ENCODE data around the gene CEP57L1. TPM values are rescaled to one million over a fixed set of nuclear protein-coding genes. Genes with fewer than 3 reads are reported as not detected.

The CEP57L1 gene
- total RNA-seq, 1 experiment from 2014 or later, result 26.4 TPM

GRCh38 chr6:109117346-109118035, 22.2 kb downstream of the CEP57L1 start:
- no peaks in the 10 kb centered on the region for H3K27me3 ChIP-seq (ENCODE audit: low read length)
- DNase-seq, result no peak
- H2AFZ ChIP-seq (ENCODE audit: low read length), result no peak overlapping the region
- H4K20me1 ChIP-seq (ENCODE audit: low read length), result no peaks in the 10 kb centered on the region
- H3K9ac ChIP-seq (ENCODE audit: low read length), result no peak overlapping the region
- H3K4me1 ChIP-seq (ENCODE audit: insufficient read depth, low read length), result no peaks in the 10 kb centered on the region; the same call in 1 of the 2 replicates
- H3K79me2 ChIP-seq (ENCODE audit: low read length), result peaks cover 11% of the 10 kb centered on the region
- TF ChIP-seq CTCF (conservative IDR thresholded peaks at IDR 0.05; ENCODE audit: low read depth, low read length) (no peak), EZH2 (IDR thresholded peaks at IDR 0.05; ENCODE audit: low read length, unreplicated experiment) (no peak), EZH2phosphoT487 (IDR thresholded peaks at IDR 0.05; ENCODE audit: borderline replicate concordance, low read length) (no peak)
- H3K36me3 ChIP-seq (ENCODE audit: low read depth, low read length), result no peaks in the 10 kb centered on the region
- H3K27ac ChIP-seq (ENCODE audit: low read length), result no peak overlapping the region
- H3F3A ChIP-seq (ENCODE audit: low read length, unreplicated experiment), result no peaks in the 10 kb centered on the region
- H3K9me3 ChIP-seq (ENCODE audit: low read length), result no peaks in the 10 kb centered on the region
- BruUV-seq (replicated peaks), result no TSS peak
- ChIA-PET CTCF (no interaction called here), POLR2A (ENCODE audit: unreplicated experiment) (no interaction called here)
- H3K4me2 ChIP-seq (ENCODE audit: low read length), result no peak overlapping the region
- no peak for ATAC-seq
- no peak overlapping the region for H3K4me3 ChIP-seq (ENCODE audit: low read length)
- no peaks in the 10 kb centered on the region for H3K9me2 ChIP-seq (replicated peaks; ENCODE audit: low read length)
- intact Hi-C loops (cut with micrococcal nuclease), result no loop called here

- Histone ChIP-seq H3K27ac (ENCODE audit: low read length) (no peak overlapping the region), H3K36me3 (ENCODE audit: low read depth, low read length) (no peaks in the 10 kb centered on the region), H2AFZ (ENCODE audit: low read length) (no peak overlapping the region), H3K4me2 (ENCODE audit: low read length) (no peak overlapping the region), H3K9me2 (replicated peaks; ENCODE audit: low read length) (no peaks in the 10 kb centered on the region), H3F3A (ENCODE audit: low read length, unreplicated experiment) (no peaks in the 10 kb centered on the region), H3K4me3 (ENCODE audit: low read length) (no peak overlapping the region), H3K4me1 (ENCODE audit: insufficient read depth, low read length) (no peaks in the 10 kb centered on the region; the same call in 1 of the 2 replicates), H3K9ac (ENCODE audit: low read length) (no peak overlapping the region), H3K79me2 (ENCODE audit: low read length) (peaks cover 14% of the 10 kb centered on the region), H3K9me3 (ENCODE audit: low read length) (no peaks in the 10 kb centered on the region), H3K27me3 (ENCODE audit: low read length) (no peaks in the 10 kb centered on the region), H4K20me1 (ENCODE audit: low read length) (no peaks in the 10 kb centered on the region)
- TF ChIP-seq EZH2 (IDR thresholded peaks at IDR 0.05; ENCODE audit: low read length, unreplicated experiment) (no peak), EZH2phosphoT487 (IDR thresholded peaks at IDR 0.05; ENCODE audit: borderline replicate concordance, low read length) (no peak), CTCF (conservative IDR thresholded peaks at IDR 0.05; ENCODE audit: low read depth, low read length) (no peak)
- CTCF ChIA-PET, result interaction anchor here (0.7 kb wide), 1 partner anchor 51 kb away, joined by 3 read pairs; no protein-coding TSS in a partner anchor
- DNase-seq (no peak), ATAC-seq (no peak)
- BruUV-seq (replicated peaks), result no TSS peak
- POLR2A ChIA-PET (ENCODE audit: unreplicated experiment), result no interaction called here
- intact Hi-C loops (cut with micrococcal nuclease), result no loop called here
Observed at GRCh38 chr6:109118337-109118736, 23.0 kb downstream of the CEP57L1 start.

- peaks cover 14% of the 10 kb centered on the region for H3K79me2 ChIP-seq (ENCODE audit: low read length)
- BruUV-seq (replicated peaks), result no TSS peak
- H3K27me3 ChIP-seq (ENCODE audit: low read length), result no peaks in the 10 kb centered on the region
- H3K4me2 ChIP-seq (ENCODE audit: low read length), result no peak overlapping the region
- H3F3A ChIP-seq (ENCODE audit: low read length, unreplicated experiment), result no peaks in the 10 kb centered on the region
- no peak overlapping the region for H3K27ac ChIP-seq (ENCODE audit: low read length)
- TF ChIP-seq EZH2 (IDR thresholded peaks at IDR 0.05; ENCODE audit: low read length, unreplicated experiment), result no peak
- TF ChIP-seq EZH2phosphoT487 (IDR thresholded peaks at IDR 0.05; ENCODE audit: borderline replicate concordance, low read length), result no peak
- TF ChIP-seq CTCF (conservative IDR thresholded peaks at IDR 0.05; ENCODE audit: low read depth, low read length), result no peak
- no peaks in the 10 kb centered on the region for H3K9me2 ChIP-seq (replicated peaks; ENCODE audit: low read length)
- H3K36me3 ChIP-seq (ENCODE audit: low read depth, low read length), result no peaks in the 10 kb centered on the region
- no peaks in the 10 kb centered on the region; the same call in 1 of the 2 replicates for H3K4me1 ChIP-seq (ENCODE audit: insufficient read depth, low read length)
- ChIA-PET CTCF (interaction anchor here (0.7 kb wide), 1 partner anchor 50 kb away, joined by 3 read pairs; no protein-coding TSS in a partner anchor), POLR2A (ENCODE audit: unreplicated experiment) (no interaction called here)
- no peak overlapping the region for H2AFZ ChIP-seq (ENCODE audit: low read length)
- H3K9me3 ChIP-seq (ENCODE audit: low read length), result no peaks in the 10 kb centered on the region
- intact Hi-C loops (cut with micrococcal nuclease), result no loop called here
- no peak overlapping the region for H3K9ac ChIP-seq (ENCODE audit: low read length)
- no peak for DNase-seq
- H3K4me3 ChIP-seq (ENCODE audit: low read length), result no peak overlapping the region
- ATAC-seq, result no peak
- no peaks in the 10 kb centered on the region for H4K20me1 ChIP-seq (ENCODE audit: low read length)
Observed at GRCh38 chr6:109118871-109119354, 23.6 kb downstream of the CEP57L1 start.
